Measurements from ENCODE around the gene UVSSA.

UVSSA gene

DNA sequence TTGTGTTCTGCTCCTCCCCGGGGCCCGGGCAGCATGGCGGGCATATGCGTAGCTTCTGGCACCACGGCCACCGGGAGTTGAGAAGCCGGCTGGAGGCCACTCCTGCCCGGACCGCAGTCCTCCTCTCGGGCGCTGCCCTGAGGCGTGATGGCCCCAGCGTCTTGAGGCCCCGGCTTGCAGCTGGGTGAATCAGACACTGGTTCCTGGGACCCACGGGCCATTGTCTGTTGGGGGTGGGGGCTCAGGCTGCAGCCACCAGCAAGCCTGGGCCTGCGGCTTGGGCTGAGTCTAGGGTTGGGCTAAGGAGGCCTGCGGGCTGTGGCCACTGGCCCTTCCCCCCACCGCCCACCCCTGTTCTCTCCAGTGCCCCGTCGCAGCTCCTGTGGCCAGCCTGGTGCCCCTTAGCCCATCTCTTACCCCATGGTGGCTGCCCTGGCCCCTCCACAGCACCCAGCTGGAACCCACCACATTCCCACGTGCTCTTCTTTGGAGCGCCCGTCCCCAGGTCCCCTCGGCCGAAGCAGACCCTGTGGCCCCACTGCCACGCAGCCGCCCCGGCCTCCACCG lies 6.7 kb upstream of the UVSSA start:
- DNase-seq (ENCODE audit: low read depth): no peak
- H3K4me3 ChIP-seq (ENCODE audit: low read depth, low read length): no peak overlapping the region
- TF ChIP-seq, protein P1, sequence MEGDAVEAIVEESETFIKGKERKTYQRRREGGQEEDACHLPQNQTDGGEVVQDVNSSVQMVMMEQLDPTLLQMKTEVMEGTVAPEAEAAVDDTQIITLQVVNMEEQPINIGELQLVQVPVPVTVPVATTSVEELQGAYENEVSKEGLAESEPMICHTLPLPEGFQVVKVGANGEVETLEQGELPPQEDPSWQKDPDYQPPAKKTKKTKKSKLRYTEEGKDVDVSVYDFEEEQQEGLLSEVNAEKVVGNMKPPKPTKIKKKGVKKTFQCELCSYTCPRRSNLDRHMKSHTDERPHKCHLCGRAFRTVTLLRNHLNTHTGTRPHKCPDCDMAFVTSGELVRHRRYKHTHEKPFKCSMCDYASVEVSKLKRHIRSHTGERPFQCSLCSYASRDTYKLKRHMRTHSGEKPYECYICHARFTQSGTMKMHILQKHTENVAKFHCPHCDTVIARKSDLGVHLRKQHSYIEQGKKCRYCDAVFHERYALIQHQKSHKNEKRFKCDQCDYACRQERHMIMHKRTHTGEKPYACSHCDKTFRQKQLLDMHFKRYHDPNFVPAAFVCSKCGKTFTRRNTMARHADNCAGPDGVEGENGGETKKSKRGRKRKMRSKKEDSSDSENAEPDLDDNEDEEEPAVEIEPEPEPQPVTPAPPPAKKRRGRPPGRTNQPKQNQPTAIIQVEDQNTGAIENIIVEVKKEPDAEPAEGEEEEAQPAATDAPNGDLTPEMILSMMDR (IDR thresholded peaks at IDR 0.05; ENCODE audit: control insufficient read depth, extremely low read depth, insufficient read depth): no peak

DNA sequence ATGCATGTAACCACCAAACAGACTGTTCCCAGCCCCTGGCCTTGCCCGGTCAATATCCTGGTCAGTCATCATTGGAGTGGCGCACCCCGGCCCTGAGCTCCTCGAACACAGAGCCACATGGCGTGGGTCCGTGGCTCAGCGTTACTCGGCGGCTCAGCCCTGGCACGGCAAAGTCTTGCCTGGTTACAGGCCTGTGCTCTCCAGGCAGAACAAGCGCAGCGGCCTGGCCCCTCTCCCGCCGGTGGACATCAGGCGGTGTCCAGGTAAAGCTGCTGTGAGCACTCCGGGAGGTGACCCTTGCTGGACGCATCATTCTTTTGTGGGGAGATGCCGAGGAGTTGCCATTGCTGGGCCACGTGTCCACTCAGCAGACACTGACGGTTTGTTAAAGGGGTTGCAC lies 6.1 kb upstream of the UVSSA start:
- TF ChIP-seq, protein P1 (IDR thresholded peaks at IDR 0.05; ENCODE audit: control insufficient read depth, extremely low read depth, insufficient read depth): no peak
- no peak overlapping the region for H3K4me3 ChIP-seq (ENCODE audit: low read depth, low read length)
- no peak for DNase-seq (ENCODE audit: low read depth)

DNA sequence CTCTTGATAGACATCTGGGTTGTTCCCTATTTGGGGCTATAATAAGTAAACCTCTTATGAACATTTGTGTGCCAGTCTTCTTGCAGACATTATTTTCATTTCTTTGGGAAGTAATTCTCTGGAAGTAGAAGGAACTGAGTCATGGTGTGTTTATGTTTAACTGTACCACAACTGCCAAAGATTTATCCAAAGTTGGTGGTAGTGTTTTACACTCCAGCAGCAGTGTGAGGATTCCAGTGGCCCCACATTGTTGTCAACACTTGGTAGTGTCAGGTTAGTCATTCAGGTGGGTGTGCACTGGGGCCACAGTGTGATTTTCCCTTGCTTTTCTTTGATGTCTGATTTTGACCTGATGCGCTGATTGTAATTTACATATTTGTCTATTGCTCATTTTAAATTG lies 5.0 kb upstream of the UVSSA start:
- no peak for DNase-seq (ENCODE audit: low read depth)
- no peak overlapping the region for H3K4me3 ChIP-seq (ENCODE audit: low read depth, low read length)
- TF ChIP-seq, protein P1 (IDR thresholded peaks at IDR 0.05; ENCODE audit: control insufficient read depth, extremely low read depth, insufficient read depth): no peak

DNA sequence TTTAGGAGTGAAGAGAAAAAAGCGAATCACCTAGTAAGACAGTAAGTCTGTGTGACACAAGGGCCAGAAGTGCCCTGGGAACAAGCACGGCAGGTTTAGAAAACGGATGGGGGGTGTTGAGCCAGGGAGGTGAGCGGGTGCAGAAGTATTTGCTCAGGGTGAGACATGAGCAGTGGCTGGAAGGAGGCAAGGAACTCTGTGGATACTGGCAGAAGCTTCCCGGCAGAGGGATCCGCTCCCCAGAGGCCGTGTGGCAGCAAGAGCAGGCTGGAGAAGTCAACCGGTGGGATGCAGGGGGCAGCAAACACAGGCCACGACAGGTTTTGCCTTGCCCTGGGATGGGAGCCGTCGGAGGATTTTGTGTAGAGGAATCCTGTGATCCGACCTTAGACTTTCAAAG lies 2.3 kb upstream of the UVSSA start:
- DNase-seq (ENCODE audit: low read depth): no peak
- TF ChIP-seq, protein P1 (IDR thresholded peaks at IDR 0.05; ENCODE audit: control insufficient read depth, extremely low read depth, insufficient read depth): no peak
- no peak overlapping the region for H3K4me3 ChIP-seq (ENCODE audit: low read depth, low read length)

DNA sequence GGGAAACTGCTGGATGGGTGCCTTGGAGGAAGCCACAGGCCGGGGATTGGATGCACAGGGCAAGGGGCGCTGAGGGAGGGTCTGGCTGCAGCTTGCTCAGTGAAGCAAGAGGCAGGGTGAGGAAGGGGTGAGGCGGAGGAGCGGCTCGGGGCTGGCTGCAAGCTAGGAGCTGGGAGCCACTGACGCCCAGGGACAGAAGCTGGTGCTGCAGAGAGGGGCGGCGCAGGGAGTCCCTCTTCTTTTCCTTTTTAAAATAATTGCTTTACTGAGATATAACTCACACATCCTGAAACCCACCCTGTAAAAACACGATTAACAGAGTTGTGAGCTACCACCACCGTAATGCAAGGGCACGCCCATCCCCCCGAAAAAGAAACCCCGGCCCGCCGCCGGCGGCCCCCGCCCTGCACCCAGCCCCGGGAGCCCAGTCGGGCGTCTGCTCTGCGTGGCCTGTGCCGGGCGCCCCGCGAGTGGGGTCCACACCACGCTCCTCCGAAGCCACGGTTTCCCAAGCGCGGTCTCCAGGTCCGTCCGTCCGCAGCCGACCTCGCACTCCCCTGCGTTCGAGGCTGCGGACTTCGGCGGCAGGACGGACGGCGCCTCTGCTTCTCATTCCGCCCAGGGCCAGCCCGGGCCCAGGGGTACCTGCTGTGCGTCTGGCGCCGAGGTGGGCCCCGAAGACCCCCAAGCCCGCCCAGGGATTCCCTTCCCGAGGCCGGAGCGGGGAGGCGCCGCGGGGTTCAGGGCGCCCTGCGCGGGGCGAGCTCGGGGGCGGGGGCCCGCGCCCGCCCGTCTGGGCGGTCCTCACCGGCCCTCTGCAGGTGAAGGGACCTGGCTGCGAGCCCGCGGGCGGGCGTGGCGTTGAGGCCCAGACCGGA lies 866 bp upstream of the UVSSA start:
- TF ChIP-seq, protein P1 (IDR thresholded peaks at IDR 0.05; ENCODE audit: control insufficient read depth, extremely low read depth, insufficient read depth): no peak
- H3K4me3 ChIP-seq (ENCODE audit: low read depth, low read length): peak overlapping the region; percentile 75
- DNase-seq (ENCODE audit: low read depth): no peak

DNA sequence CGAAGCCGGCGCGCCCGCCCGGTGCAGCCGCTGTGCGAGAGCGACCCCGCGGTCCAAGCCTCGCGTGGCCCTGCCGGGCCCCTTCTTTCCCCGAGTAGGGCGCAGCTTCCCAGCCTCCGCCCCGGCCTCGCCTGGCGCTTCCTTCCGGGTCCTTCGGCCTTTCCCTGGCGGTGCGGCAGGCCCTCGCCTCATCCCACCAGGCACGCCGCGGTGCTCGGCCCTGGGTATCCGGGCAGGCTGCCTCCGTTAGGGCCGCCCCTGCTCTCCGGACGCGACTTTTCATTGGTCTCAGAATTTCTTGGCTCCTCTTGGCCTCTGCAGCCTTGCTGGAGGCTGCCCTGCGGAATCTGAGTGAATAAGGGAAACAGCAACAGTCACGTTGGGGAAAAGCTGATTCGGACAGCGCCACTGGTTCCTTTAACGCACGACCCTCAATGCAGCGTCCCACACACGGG lies 429 bp downstream of the UVSSA start:
- TF ChIP-seq, protein P1 (IDR thresholded peaks at IDR 0.05; ENCODE audit: control insufficient read depth, extremely low read depth, insufficient read depth): no peak
- DNase-seq (ENCODE audit: low read depth): peak; percentile 77
- peak overlapping the region; percentile 75 for H3K4me3 ChIP-seq (ENCODE audit: low read depth, low read length)

Measured in LNCaP clone FGC (cell line).